ENCODE results near the gene SMIM30. TPM values are rescaled to one million over a fixed set of nuclear protein-coding genes. Genes with fewer than 3 reads are reported as not detected.

Gene SMIM30
- polyA plus RNA-seq, 1 experiment = 82.8 TPM

- Histone ChIP-seq H3K27me3 (ENCODE audit: control insufficient read depth, insufficient read depth, low read length) (no peaks in the 10 kb centered on the region), H3K9me3 (ENCODE audit: control insufficient read depth, insufficient read depth, low read length) (no peaks in the 10 kb centered on the region), H3K4me3 (ENCODE audit: low read depth, low read length) (no peak overlapping the region), H3K27ac (ENCODE audit: low read depth, low read length) (no peak overlapping the region)
- POLR2A ChIA-PET = no interaction called here
- DNase-seq (ENCODE audit: low read depth, low spot score) = no peak
- TF ChIP-seq, protein P1, sequence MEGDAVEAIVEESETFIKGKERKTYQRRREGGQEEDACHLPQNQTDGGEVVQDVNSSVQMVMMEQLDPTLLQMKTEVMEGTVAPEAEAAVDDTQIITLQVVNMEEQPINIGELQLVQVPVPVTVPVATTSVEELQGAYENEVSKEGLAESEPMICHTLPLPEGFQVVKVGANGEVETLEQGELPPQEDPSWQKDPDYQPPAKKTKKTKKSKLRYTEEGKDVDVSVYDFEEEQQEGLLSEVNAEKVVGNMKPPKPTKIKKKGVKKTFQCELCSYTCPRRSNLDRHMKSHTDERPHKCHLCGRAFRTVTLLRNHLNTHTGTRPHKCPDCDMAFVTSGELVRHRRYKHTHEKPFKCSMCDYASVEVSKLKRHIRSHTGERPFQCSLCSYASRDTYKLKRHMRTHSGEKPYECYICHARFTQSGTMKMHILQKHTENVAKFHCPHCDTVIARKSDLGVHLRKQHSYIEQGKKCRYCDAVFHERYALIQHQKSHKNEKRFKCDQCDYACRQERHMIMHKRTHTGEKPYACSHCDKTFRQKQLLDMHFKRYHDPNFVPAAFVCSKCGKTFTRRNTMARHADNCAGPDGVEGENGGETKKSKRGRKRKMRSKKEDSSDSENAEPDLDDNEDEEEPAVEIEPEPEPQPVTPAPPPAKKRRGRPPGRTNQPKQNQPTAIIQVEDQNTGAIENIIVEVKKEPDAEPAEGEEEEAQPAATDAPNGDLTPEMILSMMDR (IDR thresholded peaks at IDR 0.05; ENCODE audit: low read depth, low read length) = no peak
- CTCF ChIA-PET = interaction anchor here (1.1 kb wide), 1 partner anchor 19 kb away, joined by 7 read pairs; no protein-coding TSS in a partner anchor
Observed at GRCh38 chr7:113140956-113141355, 22.6 kb upstream of the SMIM30 start.

GRCh38 chr7:113137241-113137640, 18.9 kb upstream of the SMIM30 start:
- H3K27ac ChIP-seq (ENCODE audit: low read depth, low read length) = no peak overlapping the region
- no peak for DNase-seq (ENCODE audit: low read depth, low spot score)
- H3K27me3 ChIP-seq (ENCODE audit: control insufficient read depth, insufficient read depth, low read length) = no peaks in the 10 kb centered on the region
- ChIA-PET POLR2A (no interaction called here), CTCF (interaction anchor here (2.3 kb wide), 2 partner anchors 23 kb away, joined by 5 to 10 read pairs; no protein-coding TSS in a partner anchor)
- no peaks in the 10 kb centered on the region for H3K9me3 ChIP-seq (ENCODE audit: control insufficient read depth, insufficient read depth, low read length)
- TF ChIP-seq, protein P1 (IDR thresholded peaks at IDR 0.05; ENCODE audit: low read depth, low read length) = no peak
- H3K4me3 ChIP-seq (ENCODE audit: low read depth, low read length) = no peak overlapping the region

DNA sequence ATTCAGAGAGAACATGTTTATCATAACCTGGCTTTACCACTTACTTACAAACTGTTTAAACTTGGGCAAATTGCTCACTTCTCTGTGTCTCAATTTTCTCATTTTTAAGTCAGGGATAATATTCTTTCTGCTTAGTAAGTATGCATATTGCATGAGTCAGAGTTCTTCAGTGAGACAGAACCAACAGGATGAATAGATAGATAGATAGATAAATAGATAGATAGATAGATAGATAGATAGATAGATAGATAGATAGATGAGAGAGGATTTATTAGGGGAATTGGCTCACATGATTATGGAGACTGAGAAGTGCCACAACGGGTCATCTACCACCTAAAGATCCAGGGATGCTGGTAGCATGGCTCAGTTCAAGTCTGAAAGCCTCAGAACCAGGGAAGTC, 15.7 kb upstream of the SMIM30 start:
- TF ChIP-seq, protein P1 (IDR thresholded peaks at IDR 0.05; ENCODE audit: low read depth, low read length) = no peak

DNA sequence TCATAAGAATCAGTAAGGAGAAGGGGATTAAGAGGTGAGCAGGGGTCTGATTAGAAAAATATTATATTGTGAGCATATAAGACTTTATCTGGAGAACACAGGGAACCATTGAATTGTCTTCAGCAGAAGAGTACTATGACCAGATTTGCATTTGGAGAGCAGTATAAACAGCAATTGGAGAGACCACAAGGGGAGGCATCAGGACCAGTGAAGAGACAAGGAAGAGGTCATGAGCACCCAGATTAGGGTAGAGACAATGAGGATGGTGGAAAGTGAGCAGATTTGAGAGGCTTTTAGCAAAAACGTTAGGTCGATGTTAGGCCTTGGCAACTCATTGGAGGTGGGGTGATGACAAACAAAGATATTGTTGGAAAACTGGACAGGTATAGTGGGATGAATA, 13.0 kb upstream of the SMIM30 start:
- ChIA-PET POLR2A (no interaction called here), CTCF (interaction anchor here (5.1 kb wide), 1 partner anchor 28 kb away, joined by 25 read pairs; no protein-coding TSS in a partner anchor)
- TF ChIP-seq, protein P1 (IDR thresholded peaks at IDR 0.05; ENCODE audit: low read depth, low read length) = no peak
- Histone ChIP-seq H3K9me3 (ENCODE audit: control insufficient read depth, insufficient read depth, low read length) (no peaks in the 10 kb centered on the region), H3K27ac (ENCODE audit: low read depth, low read length) (no peak overlapping the region), H3K27me3 (ENCODE audit: control insufficient read depth, insufficient read depth, low read length) (no peaks in the 10 kb centered on the region), H3K4me3 (ENCODE audit: low read depth, low read length) (no peak overlapping the region)
- no peak for DNase-seq (ENCODE audit: low read depth, low spot score)

More for the DNA sequence above, 15.7 kb upstream of the SMIM30 start:
- Histone ChIP-seq H3K27me3 (ENCODE audit: control insufficient read depth, insufficient read depth, low read length) (no peaks in the 10 kb centered on the region), H3K4me3 (ENCODE audit: low read depth, low read length) (no peak overlapping the region), H3K9me3 (ENCODE audit: control insufficient read depth, insufficient read depth, low read length) (no peaks in the 10 kb centered on the region), H3K27ac (ENCODE audit: low read depth, low read length) (no peak overlapping the region)
- ChIA-PET POLR2A (no interaction called here), CTCF (no interaction called here)
- DNase-seq (ENCODE audit: low read depth, low spot score) = no peak

GRCh38 chr7:113128031-113128430, 9.7 kb upstream of the SMIM30 start:
- ChIA-PET CTCF (interaction anchor here (1.1 to 5.1 kb wide), 2 partner anchors 9 to 32 kb away, joined by 3 to 25 read pairs; no protein-coding TSS in a partner anchor), POLR2A (no interaction called here)
- Histone ChIP-seq H3K27me3 (ENCODE audit: control insufficient read depth, insufficient read depth, low read length) (no peaks in the 10 kb centered on the region), H3K4me3 (ENCODE audit: low read depth, low read length) (no peak overlapping the region), H3K9me3 (ENCODE audit: control insufficient read depth, insufficient read depth, low read length) (no peaks in the 10 kb centered on the region), H3K27ac (ENCODE audit: low read depth, low read length) (no peak overlapping the region)
- no peak for DNase-seq (ENCODE audit: low read depth, low spot score)
- TF ChIP-seq, protein P1 (IDR thresholded peaks at IDR 0.05; ENCODE audit: low read depth, low read length) = no peak
